Skeletal muscle cell (primary cell): Measurements from ENCODE around the gene XYLT2.
"Not testable (repeated sequence)": the region's sequence is repeated elsewhere in the genome, so short reads cannot be mapped to it uniquely, and the experiment has no call there.

Source experiments
- DNase-seq: peaks from one replicate; pipeline ENCODE4 v3.0.0-alpha.2; 2010; ENCODE audit warnings: low read depth
- H3K4me3 ChIP-seq: 2 replicates; pipeline ENCODE4 v1.5.1; 2011; ENCODE audit warnings: low read depth, mild to moderate bottlenecking, control low read depth, low read length, moderate library complexity

XYLT2 gene

GRCh38 chr17:50345432-50346312, at the start of gene XYLT2:
TSS of gene XYLT2 (plus strand) at chr17:50346126. CDS start at chr17:50346141, 15 bp downstream.
- peak within 1 kb of the TSS; percentile 73 for H3K4me3 ChIP-seq
- DNase-seq, result peak; percentile 55

- DNase-seq, result no peak
Observed at GRCh38 chr17:50297407-50297865, 48.5 kb upstream of the XYLT2 start.

DNA sequence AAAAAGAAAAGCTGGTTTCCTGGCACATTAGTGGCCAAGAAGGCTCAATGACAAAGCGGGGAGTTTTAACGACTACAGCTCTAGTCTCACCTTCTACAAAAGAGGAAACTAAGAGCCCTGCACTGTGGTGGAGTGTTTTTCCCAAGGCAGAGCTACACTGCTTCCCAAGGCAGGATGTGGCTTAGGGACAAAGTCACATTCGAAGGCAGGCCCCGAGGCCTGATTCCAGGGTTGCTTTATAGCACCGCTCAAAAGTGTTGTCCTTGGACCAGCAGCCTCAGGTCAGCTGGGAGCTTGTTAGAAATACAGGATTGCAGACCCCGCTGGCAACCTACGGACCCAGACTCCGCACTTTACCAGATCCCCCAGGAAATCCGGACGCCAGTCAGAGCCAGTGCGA, 47.9 kb upstream of the XYLT2 start:
- H3K4me3 ChIP-seq, result no peak overlapping the region
- DNase-seq, result no peak

More at GRCh38 chr17:50297407-50297865, 48.5 kb upstream of the XYLT2 start:
- H3K4me3 ChIP-seq, result no peak overlapping the region

GRCh38 chr17:50299776-50300175, 46.1 kb upstream of the XYLT2 start:
- no peak overlapping the region for H3K4me3 ChIP-seq
- DNase-seq, result no peak

- H3K4me3 ChIP-seq, DNase-seq: not testable (repeated sequence)
Observed at GRCh38 chr17:50300824-50301223, 45.1 kb upstream of the XYLT2 start.

GRCh38 chr17:50301891-50302584, 43.9 kb upstream of the XYLT2 start:
- H3K4me3 ChIP-seq, result no peak overlapping the region
- no peak for DNase-seq

DNA sequence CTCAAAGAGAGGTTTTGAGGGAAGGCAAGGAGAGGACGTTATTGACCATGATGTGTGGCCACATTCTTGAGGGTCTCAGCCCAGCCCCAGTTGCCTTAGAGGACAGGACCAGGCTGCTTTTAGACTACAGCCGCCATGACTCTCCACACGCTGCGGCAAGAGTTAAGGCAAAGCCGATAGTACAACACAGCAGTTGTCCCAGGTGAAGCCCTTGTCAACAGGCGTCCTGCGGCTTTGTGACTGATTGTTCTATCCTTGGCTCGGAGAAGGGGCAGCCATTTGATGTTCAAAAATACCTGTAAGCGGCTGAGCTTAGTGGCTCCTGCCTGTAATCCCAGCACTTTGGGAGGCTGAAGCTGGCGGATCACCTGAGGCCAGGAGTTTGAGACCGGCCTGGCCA, 42.9 kb upstream of the XYLT2 start:
- DNase-seq, result no peak
- no peak overlapping the region for H3K4me3 ChIP-seq

GRCh38 chr17:50303596-50303995, 42.3 kb upstream of the XYLT2 start:
- no peak overlapping the region for H3K4me3 ChIP-seq
- no peak for DNase-seq

DNA sequence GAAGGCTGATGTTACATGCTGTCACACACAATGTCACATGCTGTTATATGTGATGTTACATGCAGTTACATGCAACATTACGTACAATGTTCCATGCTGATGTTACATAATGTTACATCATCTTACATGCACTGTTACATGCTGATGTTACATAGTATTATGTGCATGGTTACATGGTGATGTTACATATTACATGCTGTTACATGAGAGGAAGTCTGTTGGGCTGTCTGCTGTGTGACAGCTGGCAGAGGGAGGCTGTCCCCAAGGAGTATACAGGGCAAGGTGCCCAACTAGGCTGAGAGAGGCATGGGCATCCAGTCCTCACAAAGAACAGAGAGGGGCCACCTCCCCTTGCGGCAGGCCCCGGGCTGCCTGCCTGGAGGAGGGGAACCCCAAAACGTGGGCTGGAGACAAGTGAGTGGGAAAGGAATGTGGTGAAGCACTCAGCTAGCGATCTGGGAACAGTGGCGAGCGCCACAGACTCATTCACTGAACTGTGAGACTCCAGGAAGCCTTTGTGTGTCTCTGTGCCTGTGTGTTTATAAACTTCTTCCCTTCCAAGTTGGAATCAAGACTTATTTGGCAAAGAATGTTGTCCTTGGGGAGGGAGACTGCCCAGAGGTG, 41.0 kb upstream of the XYLT2 start:
- no peak overlapping the region for H3K4me3 ChIP-seq

DNA sequence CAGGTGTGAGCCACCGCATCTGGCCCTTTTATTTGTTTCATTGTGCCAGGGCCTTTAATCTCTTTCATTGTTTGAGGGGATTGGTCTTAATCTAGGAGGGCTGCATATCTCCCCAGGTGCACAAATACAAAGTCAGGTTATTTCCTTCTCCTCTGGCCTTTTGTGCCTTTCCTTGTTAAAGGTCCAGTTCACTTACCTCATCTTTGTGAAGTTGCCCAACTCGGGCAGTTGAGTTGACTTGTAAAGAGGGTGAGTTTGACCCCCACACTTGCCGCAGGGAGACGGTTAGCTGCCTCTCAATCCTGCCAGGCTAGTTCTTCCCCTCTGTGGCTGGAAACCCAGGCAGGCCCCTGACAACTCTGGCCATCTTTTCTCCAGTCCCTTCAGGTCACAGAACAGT, 38.3 kb upstream of the XYLT2 start:
- DNase-seq, result no peak
- H3K4me3 ChIP-seq, result no peak overlapping the region

More for the DNA sequence above, 41.0 kb upstream of the XYLT2 start:
- no peak for DNase-seq

DNA sequence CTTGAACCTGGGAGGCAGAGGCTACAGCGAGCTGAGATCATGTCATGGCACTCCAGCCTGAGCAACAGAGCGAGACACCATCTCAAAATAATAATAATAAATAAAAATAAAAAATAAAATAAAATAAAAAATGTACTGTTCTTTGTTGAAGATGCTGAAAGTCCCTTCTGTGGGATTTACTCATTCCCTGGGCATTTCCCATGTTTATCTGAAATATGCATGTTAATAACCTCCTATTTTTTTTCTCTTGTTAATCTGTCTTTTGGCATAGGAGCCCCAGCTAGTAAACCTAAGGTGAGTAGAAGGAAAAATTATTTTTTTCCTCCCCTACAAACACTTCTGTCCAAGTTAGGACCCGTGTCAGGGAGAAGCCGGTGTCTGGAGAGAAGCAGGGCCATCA, 37.3 kb upstream of the XYLT2 start:
- DNase-seq, result no peak
- H3K4me3 ChIP-seq, result no peak overlapping the region

- DNase-seq, result no peak
- no peak overlapping the region for H3K4me3 ChIP-seq
Observed at GRCh38 chr17:50310455-50311111, 35.3 kb upstream of the XYLT2 start.

- DNase-seq, result no peak
- H3K4me3 ChIP-seq, result no peak overlapping the region
Observed at GRCh38 chr17:50311112-50311460, 34.8 kb upstream of the XYLT2 start.

DNA sequence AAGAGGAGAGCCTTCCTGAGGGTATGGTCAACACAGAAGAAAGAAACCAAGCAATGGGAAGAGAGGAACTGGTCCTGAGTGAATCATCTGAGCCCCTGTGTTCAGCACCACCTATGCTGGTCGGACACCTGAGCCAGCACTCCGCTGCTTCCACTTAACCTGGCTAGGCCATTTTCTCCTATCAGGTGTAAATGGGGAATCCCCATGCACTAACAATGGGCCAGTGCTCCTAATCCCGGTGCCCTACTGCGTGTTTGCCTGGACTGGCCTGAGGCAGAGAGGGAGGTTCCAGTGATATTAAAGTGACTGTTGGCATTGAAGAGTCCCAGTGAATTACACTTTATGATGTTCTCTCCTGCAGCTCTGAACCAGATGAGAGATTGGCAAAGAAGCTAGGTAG, 34.4 kb upstream of the XYLT2 start:
- no peak overlapping the region for H3K4me3 ChIP-seq
- DNase-seq, result no peak

DNA sequence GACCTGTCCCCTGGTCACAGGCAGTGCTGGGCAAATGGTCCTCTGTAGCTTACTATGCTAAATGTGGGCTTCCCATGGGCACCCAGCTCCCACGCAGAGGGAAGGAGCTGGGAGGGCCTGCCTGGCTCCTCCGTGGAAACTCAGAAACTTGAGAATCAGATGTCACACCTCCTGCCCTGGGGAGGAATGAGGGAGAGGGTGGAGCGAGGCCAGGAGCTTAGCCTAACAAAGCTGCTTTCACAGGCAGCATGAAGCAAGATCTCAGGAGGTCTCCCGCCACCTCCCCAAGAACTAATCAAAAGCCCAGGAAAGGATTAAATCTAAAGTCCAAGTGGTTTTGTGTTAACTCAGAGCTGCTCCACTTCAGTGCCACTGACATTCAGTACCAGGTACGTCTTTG, 33.6 kb upstream of the XYLT2 start:
- no peak for DNase-seq
- no peak overlapping the region for H3K4me3 ChIP-seq

DNA sequence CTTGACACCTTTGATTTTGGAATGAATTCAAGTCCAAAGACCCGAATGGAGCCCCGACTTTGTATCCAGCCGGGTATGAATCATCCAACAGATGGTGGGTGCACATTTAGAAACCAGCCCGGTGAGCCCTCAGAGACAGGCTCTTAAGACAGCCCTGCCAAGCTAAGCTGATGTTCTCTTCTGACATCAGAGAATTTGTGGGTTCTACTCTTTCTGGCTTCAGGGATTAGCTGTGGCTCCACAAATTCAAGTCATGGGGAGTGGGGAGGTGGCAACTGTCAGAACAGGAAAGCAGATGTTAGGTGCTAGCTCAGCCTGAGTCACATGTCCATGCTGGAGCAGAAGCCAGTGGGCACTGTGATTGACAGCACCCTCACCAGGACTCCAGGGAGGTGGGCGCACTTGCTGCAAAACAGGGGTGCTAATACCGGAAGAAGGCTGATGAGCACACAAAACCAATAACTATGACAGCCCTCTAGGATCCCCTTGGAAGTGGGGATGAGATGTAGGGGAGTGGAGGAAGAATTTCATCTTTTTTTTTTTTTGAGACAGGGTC, 31.4 kb upstream of the XYLT2 start:
- no peak for DNase-seq
- no peak overlapping the region for H3K4me3 ChIP-seq

DNA sequence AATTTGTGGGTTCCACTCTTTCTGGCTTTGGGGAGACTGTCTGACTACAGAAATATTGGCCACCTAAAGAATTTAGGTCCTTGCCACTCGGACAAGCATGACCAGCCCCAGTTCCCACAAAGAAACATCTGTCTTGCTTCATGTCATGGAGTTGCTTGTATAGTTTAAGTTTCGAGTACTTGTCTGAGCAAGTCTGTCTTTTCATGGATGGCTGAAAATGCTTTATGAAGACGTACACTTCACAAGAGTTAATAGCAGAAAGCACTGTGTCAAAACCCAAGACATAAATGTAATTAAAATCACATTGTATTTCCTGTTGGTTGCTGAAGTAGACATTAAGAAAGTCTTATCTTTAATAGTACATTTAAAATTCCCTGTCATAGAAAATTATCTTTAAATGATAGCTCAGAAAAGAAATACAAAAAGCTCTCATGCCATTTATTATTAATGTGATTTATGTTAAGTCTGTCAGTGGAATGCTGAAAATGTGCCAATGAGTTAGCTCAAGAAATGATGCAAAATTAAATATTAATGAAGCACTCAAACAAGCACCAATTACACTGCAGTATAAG, 29.8 kb upstream of the XYLT2 start:
- H3K4me3 ChIP-seq, result no peak overlapping the region
- no peak for DNase-seq

GRCh38 chr17:50316660-50317059, 29.3 kb upstream of the XYLT2 start:
- not testable (repeated sequence) for H3K4me3 ChIP-seq, DNase-seq

DNA sequence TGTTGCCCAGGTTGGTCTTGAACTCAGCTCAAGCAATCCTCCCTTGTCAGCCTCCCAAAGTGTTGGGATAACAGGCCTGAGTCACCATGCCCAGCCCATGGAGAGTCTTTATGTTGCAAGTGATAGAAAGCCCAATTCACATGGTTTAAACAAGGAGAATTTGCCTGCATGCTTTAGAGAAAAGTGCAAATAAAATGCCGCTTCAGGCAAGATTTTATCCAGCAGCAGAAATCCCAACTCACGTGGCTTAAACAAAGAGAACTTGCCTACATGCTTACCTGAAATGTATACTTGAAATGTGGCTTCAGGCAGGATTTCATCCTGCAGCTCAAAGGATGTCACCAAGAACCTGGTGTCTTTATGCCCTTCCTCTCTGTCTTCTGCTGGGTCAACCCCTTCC, 28.8 kb upstream of the XYLT2 start:
- DNase-seq, result no peak
- no peak overlapping the region for H3K4me3 ChIP-seq
